LNCAP (cell line): ENCODE results near the gene GOSR1.

Source experiments
- CTCF ChIP-seq: fragments of 450-650 bp; IDR thresholded peaks from 2 replicates; pipeline ENCODE4 v1.5.1; 2017; ENCODE audit warnings: mild to moderate bottlenecking

The GOSR1 gene

GRCh38 chr17:30576326-30576861 lies 99.2 kb downstream of the GOSR1 start:
- no peak for TF ChIP-seq CTCF
